ENCODE data around the gene NSD1. TPM values are rescaled to one million over a fixed set of nuclear protein-coding genes. Genes with fewer than 3 reads are reported as not detected.
A peak's percentile ranks its signal among the peaks of the same experiment; 100 is the strongest.

Gene NSD1
- total and polyA plus RNA-seq, 7 donors = 3.0 to 41.5 (median 34.6) TPM

DNA sequence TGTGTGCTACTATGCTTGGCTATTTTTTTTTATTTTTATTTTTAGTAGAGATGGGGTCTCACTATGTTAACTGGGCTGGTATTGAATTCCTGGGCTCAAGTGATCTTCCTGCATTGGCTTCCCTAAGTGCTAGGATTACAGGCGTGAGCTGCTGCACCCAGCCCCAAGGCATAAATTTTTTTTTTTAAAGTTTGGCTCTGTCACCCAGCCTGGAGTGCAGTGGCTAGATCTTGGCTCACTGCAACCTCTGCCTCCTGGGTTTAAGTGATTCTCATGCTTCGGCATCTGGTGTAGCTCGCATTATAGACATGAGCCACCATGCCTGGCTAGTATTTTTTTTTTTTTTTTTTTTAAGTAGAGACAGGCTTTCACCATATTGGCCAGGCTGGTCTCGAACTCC, 99.6 kb downstream of the NSD1 start:
- DNase-seq = no peak
- no peak for TF ChIP-seq POLR2AphosphoS5 (IDR thresholded peaks at IDR 0.05)
- no peaks in the 10 kb centered on the region for H3K9me3 ChIP-seq
- H3K36me3 ChIP-seq = peaks cover 4 to 33% (median 5%) of the 10 kb centered on the region in 4 donors
- no peaks in the 10 kb centered on the region for H3K27me3 ChIP-seq
- intact Hi-C loops (cut with DNase I) = loop anchor here (5.0 kb wide), 1 partner anchor 121 kb away; no protein-coding TSS in a partner anchor
- H3K4me3 ChIP-seq = no peak overlapping the region
- peak overlapping the region in 2 of 4 donors; percentile 49 to 54 for H3K27ac ChIP-seq
- H3K4me1 ChIP-seq = peaks cover 0 to 34% (median 26%) of the 10 kb centered on the region in 4 donors
- WGBS, 2 donors = 85 to 86% methylated on average over 4 of the region's 4 CpGs

DNA sequence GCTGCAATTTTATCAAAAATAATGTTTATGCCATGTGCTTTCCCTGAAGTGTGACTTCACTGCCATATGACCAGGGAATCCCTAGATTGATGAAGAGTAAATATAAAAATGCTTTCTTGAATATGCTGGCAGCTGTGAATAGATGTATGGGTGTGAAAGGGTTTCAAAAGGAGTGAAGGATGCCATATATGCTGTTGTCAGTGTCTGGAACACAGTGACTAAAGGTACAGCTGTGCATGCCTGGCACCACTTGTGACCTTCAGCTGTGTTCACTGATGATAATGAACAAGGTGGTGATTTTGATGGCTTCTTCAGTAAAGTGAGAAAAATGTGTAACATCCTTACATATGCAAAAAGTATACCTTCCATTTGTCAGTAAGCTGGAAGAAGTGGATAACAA, 100.2 kb downstream of the NSD1 start:
- no peak for DNase-seq
- H3K9me3 ChIP-seq = no peaks in the 10 kb centered on the region
- no peaks in the 10 kb centered on the region for H3K27me3 ChIP-seq
- H3K4me1 ChIP-seq = peaks cover 0 to 34% (median 26%) of the 10 kb centered on the region in 4 donors
- H3K36me3 ChIP-seq = peaks cover 5 to 39% (median 9%) of the 10 kb centered on the region in 4 donors
- H3K4me3 ChIP-seq = no peak overlapping the region
- peak overlapping the region in 2 of 4 donors; percentile 49 to 54 for H3K27ac ChIP-seq
- intact Hi-C loops (cut with DNase I) = loop anchor here (5.0 kb wide), 1 partner anchor 122 kb away; no protein-coding TSS in a partner anchor
- TF ChIP-seq CTCF (IDR thresholded peaks at IDR 0.05) (no peak), EP300 (IDR thresholded peaks at IDR 0.05) (no peak), POLR2A (IDR thresholded peaks at IDR 0.05) (no peak), POLR2AphosphoS5 (IDR thresholded peaks at IDR 0.05) (no peak)

DNA sequence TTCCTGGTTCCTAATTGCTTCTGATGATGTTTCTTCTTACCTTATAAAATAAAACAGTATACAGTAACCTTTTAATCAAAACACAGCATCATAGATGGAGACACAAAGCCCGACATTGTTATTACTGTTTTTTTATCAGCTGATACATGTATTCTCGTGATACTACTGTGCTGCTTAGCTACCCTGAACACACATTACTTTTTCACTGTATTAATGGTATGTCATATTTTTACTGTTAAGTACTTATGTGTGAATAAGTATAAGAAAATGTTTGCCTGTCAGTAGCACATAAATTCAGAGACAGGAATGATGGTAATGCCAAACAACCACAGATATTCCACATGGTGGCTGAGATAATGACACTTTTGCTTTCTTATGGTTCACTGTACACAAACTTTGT, 101.3 kb downstream of the NSD1 start:
- Histone ChIP-seq H3K4me1 (peaks cover 0 to 34% (median 26%) of the 10 kb centered on the region in 4 donors), H3K27ac (no peak overlapping the region), H3K4me3 (no peak overlapping the region), H3K9me3 (no peaks in the 10 kb centered on the region), H3K27me3 (no peaks in the 10 kb centered on the region), H3K36me3 (peaks cover 5 to 47% (median 11%) of the 10 kb centered on the region in 4 donors)
- TF ChIP-seq POLR2AphosphoS5 (IDR thresholded peaks at IDR 0.05) = no peak
- no peak for TF ChIP-seq POLR2A (IDR thresholded peaks at IDR 0.05)
- TF ChIP-seq CTCF (IDR thresholded peaks at IDR 0.05) = no peak
- no peak for TF ChIP-seq EP300 (IDR thresholded peaks at IDR 0.05)
- DNase-seq = no peak
- WGBS, 2 donors = 75 to 81% methylated on average over 2 of the region's 2 CpGs
- intact Hi-C loops (cut with DNase I) = loop anchor here (5.0 kb wide), 1 partner anchor 123 kb away; no protein-coding TSS in a partner anchor

GRCh38 chr5:177241768-177242167, 108.2 kb downstream of the NSD1 start:
- H3K4me1 ChIP-seq = no peaks in the 10 kb centered on the region
- no peak overlapping the region for H3K4me3 ChIP-seq
- DNase-seq = no peak
- no peak overlapping the region for H3K27ac ChIP-seq
- no peaks in the 10 kb centered on the region for H3K9me3 ChIP-seq
- H3K27me3 ChIP-seq = no peaks in the 10 kb centered on the region
- H3K36me3 ChIP-seq = peaks cover 2 to 85% (median 18%) of the 10 kb centered on the region in 4 donors
- TF ChIP-seq POLR2AphosphoS5 (IDR thresholded peaks at IDR 0.05) = no peak
- no peak for TF ChIP-seq EP300 (IDR thresholded peaks at IDR 0.05)
- no peak for TF ChIP-seq CTCF (IDR thresholded peaks at IDR 0.05)
- no peak for TF ChIP-seq POLR2A (IDR thresholded peaks at IDR 0.05)
- intact Hi-C loops (cut with DNase I) = no loop called here

- no peak for DNase-seq
- H3K4me1 ChIP-seq = no peaks in the 10 kb centered on the region
- H3K36me3 ChIP-seq = peaks cover 7 to 85% (median 23%) of the 10 kb centered on the region in 4 donors
- intact Hi-C loops (cut with DNase I) = no loop called here
- no peak overlapping the region for H3K4me3 ChIP-seq
- H3K27me3 ChIP-seq = no peaks in the 10 kb centered on the region
- H3K9me3 ChIP-seq = no peaks in the 10 kb centered on the region
- H3K27ac ChIP-seq = no peak overlapping the region
- TF ChIP-seq CTCF (IDR thresholded peaks at IDR 0.05) (no peak), POLR2AphosphoS5 (IDR thresholded peaks at IDR 0.05) (no peak), EP300 (IDR thresholded peaks at IDR 0.05) (no peak), POLR2A (IDR thresholded peaks at IDR 0.05) (no peak)
- 93 to 95% methylated on average over 5 of the region's 5 CpGs for WGBS, 2 donors
Observed at GRCh38 chr5:177242304-177242703, 108.7 kb downstream of the NSD1 start.

All from sigmoid colon (tissue), 7 donors.